Measurements from ENCODE around the gene MPRIP.
A peak's percentile ranks its signal among the peaks of the same experiment; 100 is the strongest.

The MPRIP gene

DNA sequence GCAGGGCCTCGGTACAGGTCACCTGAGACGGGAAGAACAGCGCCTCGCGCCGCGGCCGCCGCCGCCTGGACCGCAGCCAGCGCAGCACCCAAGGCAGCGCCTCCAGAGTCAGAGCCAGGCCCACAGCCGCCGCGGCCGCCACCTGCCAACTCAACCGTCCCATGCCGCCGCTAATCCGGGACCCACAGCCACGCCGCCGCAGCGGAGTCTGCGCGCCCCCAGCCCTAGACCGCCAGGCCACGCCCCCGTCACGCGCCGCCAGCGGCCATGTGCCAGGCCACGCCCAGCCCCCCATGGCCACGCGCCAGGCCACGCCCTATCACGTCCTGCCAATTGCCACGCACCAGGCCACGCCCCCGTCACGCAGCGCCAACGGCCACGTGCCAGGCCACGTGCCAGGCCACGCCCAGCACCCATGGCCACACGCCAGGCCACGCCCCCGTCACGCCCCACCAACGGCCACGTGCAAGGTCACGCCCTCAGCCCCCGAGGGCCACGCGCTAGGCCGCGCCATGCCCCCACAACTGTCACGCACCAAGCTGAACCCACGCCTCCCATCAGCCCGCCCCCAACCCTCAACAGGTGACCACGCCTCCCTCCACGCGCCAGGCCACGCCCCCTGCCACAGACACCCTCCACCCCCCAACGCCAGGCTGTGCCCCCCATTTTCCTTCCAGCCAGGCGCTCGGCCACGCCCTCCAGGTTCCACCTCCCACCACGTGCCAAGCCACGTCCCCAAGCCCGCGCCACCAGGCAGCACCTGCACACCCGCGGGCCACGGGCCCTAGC is 164.1 kb downstream of the MPRIP start, which contains the start of gene PLD6:
Gene PLD6, minus strand, starts transcription at position 210 of the 789 bp plus-strand sequence. Its CDS starts 47 bp downstream, at position 163.
- DNase-seq (ENCODE audit: low read depth in 3 of 3): peak; percentile 76 to 90 (median 81)

- DNase-seq (ENCODE audit: low read depth in 3 of 3): no peak
Measured at GRCh38 chr17:17206913-17207335, 164.7 kb downstream of the MPRIP start.

DNA sequence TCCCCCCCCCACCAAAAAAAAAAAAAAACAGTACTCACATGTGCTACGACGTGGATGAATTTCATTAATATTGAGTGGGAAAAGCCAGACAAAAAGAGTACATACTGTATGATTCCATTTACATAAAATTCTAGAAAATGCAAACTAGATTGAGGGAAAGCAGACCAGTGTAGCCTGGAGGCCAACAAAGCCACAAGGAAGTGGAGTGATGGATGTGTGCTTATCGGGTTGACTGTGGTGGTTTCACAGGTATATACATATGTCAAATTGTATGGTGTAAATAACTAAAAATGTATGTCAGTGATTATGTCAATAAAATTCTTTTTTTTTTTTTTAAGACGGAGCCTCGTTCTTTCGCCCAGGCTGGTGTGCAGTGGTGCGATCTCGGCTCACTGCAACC is 165.7 kb downstream of the MPRIP start:
- no peak for DNase-seq (ENCODE audit: low read depth in 3 of 3)

DNA sequence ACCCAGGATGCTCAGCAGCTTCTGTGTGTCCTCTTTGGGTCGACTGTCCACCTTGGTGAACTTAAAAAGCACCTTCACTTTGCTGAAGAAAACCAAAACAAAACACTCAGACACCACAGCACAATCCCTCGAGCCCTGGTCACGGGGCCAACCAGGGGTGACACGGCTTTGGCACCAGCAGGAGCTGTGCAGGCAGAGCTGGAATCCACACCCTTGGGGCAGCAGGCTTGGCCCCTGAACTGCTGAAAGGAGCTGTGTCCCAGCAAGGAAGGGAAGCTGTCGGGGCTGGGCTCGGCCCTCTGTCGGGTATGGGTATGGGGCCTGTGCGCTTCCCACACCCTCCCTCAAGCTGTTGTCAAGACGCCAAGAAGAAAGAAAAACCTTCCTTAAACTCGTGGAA is 171.5 kb downstream of the MPRIP start:
- DNase-seq (ENCODE audit: low read depth in 3 of 3): no peak

- DNase-seq (ENCODE audit: low read depth in 3 of 3): no peak
Measured at GRCh38 chr17:17214646-17215436, 172.6 kb downstream of the MPRIP start.

DNA sequence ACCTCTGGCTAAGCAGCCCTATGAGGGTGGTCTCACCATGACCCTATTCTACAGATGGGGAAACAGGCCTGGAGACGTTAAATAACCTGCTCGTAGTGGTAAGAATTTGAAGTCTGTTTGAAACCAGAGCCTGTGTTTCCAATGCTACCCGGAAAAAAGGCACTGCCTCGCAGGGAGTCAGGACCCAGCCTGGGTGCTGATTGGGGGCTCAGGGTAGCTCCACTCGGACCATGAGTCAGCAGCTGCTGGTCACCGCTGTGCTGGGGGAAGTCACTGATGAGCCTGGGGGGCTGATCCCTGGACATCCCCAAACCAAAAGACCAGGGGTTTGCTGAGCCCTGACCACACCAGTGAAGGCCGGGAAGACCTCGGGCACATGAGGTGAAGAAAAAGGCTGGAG is 173.3 kb downstream of the MPRIP start:
- DNase-seq (ENCODE audit: low read depth in 3 of 3): no peak

- no peak for DNase-seq (ENCODE audit: low read depth in 3 of 3)
Measured at GRCh38 chr17:17216236-17216635, 174.0 kb downstream of the MPRIP start.

- no peak for DNase-seq (ENCODE audit: low read depth in 3 of 3)
Measured at GRCh38 chr17:17216776-17217175, 174.5 kb downstream of the MPRIP start.

DNA sequence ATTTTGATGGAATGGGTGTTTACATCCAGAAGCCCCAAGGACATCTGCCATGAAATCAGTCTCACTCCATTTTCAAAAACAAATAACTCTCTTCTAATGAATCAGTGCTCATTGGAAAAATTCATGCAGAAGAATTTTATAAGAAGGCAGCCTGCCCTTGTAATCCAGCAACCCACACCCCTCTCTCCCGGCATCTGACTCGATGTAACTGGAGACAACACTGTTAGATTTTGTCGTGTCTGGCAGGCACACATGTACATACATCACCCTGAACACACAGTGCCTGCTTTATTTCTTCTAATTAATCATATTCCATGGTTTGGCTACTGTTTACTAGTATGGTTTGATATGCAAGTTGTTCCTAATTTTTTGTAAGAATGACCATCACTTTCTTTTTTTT is 175.7 kb downstream of the MPRIP start:
- DNase-seq (ENCODE audit: low read depth in 3 of 3): no peak

DNA sequence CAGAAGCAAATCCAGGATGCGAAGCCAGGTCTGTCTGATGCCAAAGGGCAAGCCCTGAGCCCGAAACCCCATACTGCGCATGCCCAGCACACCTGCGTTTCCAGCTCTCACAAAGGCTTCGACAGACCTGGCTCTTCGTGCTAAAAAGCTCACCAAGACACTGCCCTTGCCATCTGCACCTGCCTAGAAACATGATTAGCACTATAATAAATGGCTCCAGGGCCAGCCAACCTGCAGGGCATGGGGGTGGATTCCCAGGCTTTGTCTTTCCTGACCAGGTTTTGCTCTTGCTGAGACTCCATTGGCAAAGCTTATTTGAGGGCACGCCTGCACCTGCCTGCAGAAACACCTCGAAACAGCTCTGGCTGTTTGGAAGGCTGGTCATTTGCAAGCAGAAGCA is 178.3 kb downstream of the MPRIP start:
- no peak for DNase-seq (ENCODE audit: low read depth in 3 of 3)

- no peak for DNase-seq (ENCODE audit: low read depth in 3 of 3)
Measured at GRCh38 chr17:17221329-17221728, 179.1 kb downstream of the MPRIP start.

DNA sequence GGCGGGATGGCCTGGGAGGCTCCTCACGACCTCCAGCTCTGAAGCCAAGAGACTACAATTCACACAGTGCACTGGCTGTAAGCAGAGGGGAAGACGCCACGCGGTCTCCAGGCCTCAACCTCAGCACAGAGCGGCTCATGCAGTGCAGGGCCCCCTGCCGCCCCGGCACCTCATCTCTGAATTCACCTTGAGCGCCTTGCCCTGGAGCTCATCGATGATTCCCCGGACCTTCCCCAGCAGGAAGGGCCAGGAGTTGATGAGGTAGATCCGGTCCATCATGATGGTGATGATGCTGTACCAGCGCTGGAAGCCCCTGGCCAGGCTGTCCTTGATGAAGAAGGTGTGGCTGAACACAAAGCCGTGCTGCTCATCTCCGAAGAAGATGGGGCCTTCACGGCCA is 181.5 kb downstream of the MPRIP start:
- DNase-seq (ENCODE audit: low read depth in 3 of 3): no peak

GRCh38 chr17:17224137-17224536 is 181.9 kb downstream of the MPRIP start:
- no peak for DNase-seq (ENCODE audit: low read depth in 3 of 3)

- DNase-seq (ENCODE audit: low read depth in 3 of 3): no peak
Measured at GRCh38 chr17:17225901-17226300, 183.6 kb downstream of the MPRIP start.

DNA sequence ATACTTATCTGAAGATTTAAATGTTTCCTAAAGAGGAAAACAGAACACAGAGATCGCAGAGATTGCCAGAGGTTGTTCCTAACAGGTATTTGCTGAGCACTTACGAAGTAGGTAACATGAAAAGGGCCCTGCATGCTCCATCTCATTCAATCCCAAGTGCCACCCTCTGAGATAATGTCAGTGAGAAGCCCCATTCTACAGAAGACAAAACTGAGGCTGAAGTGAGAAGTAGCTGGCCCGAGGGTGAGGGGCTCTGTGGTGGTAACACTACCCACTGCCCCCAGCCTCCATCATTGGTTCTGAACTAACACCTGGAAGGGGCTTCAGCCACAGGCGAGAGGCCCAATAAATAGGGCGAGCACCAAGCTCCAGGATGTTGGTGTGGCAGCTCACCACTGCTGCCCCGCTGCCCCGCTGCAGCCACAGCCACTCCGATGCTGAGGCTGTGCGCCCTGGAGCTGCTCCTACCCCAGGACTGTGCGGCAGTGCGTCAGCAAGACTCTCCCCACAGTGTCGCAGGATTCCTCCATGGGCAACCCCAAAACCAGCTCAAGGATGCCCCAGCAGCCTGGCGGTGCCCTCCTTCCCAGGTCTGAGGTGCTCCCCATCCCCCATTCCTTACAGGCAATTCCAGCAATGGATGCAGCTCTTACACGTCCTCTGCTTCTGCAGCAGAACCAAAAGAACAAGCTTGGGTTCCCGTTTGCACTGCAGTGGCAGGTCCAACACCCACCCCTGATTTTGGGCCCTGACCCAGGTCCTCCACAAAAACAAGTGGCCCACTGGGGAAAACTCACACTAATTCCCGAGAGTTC is 184.4 kb downstream of the MPRIP start:
- DNase-seq (ENCODE audit: low read depth in 3 of 3): no peak

DNA sequence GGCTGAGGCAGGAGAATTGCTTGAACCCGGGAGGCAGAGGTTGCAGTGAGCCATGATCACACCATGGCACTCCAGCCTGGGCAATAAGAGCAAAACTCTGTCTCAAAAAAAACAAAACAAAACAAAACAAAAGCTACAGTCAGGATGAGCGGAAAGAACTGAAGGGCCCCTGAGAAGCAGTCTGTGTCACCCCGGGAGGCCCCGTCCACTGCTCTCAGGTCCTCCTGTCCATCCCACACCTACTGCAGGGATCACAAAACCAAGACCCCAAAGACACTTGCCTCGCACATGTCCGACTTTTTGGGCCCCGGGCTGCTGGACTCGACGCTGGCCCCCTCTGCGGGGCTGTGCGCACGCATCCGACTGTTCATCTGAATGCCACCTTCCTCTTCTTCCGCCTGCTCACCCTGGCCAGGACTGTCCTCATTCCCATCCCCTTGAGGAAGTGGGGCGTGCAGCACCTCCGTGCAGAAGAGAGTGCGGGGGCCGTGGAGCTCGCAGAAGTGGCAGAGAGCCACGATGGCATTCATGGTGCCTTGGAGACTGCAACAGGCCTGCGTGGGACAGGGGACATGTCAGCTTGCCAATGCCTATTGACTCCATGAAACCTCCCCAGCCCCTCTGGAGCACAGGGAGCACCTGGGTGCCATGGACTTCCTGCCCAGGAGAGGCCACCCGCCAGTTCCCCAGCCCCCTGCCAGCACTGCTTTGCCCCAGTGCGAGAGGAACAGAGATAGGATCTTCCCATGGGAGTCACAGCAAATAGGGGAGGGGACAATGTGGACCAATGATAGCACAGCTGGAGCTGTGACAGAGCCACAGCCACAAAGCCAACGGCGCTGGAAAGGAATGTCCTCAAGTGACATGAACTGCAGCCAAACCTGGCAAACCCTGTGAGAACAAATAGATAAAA is 185.6 kb downstream of the MPRIP start:
- no peak for DNase-seq (ENCODE audit: low read depth in 3 of 3)

GRCh38 chr17:17228521-17229279 is 186.4 kb downstream of the MPRIP start:
- no peak for DNase-seq (ENCODE audit: low read depth in 3 of 3)

GRCh38 chr17:17229416-17230384 is 187.4 kb downstream of the MPRIP start:
- no peak for DNase-seq (ENCODE audit: low read depth in 3 of 3)
